Mammary epithelial cell (primary cell): Measurements from ENCODE around the gene HOXC6.

Experiments
- CTCF ChIP-seq, 2 donors: IDR thresholded peaks in 1 of 2; conservative IDR thresholded peaks in 1 of 2; 2 replicates each; pipeline ENCODE4 v1.5.1; 2011 to 2012; ENCODE audit warnings: inconsistent platforms in 2 of 2, low read length in 2 of 2, mild to moderate bottlenecking in 2 of 2, control low read depth in 1 of 2, low read depth in 1 of 2; ENCODE audit not compliant: insufficient read depth in 1 of 2; ENCODE audit errors: extremely low read depth in 1 of 2
- EZH2 ChIP-seq: IDR thresholded peaks from 2 replicates; pipeline ENCODE4 v1.6.1; 2012; ENCODE audit warnings: low read length, inconsistent platforms, borderline replicate concordance

- no peak for TF ChIP-seq CTCF (conservative IDR thresholded peaks at IDR 0.05 in 1 of 2, IDR thresholded peaks at IDR 0.05 in 1 of 2; ENCODE audit: extremely low read depth in 1 of 2, insufficient read depth in 1 of 2, low read depth in 1 of 2, low read length in 2 of 2)
- TF ChIP-seq EZH2 = no peak
These were observed 23.3 kb upstream of the HOXC6 start for GRCh38 chr12:54004841-54005530.
